ENCODE data around the gene CRELD1.
"Not testable (repeated sequence)": the region's sequence is repeated elsewhere in the genome, so short reads cannot be mapped to it uniquely, and the experiment has no call there.

The CRELD1 gene

DNA sequence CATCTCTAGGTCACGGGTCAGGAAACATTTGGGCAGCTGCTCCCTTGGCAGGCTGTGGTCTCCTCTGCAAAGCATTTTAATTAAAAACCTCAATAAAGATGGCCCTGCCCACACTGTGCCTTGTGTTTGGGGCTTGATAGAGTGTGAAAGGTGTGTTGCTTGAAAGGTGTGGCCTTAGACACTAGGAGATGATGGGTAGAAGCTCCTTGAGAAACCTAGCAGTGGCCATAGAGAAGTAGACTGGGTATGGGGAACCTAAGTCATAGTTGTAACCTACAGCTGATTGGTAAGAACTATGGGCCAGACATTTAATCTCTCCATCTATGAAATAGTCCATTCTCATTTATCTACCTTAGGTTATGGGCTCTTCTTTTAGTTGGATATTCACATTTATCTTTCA lies 39.9 kb upstream of the CRELD1 start:
- H2BK12ac ChIP-seq (ENCODE audit: low read length): no peak overlapping the region
- no peak overlapping the region for H3K4me3 ChIP-seq (ENCODE audit: low read depth, low read length)
- no peak overlapping the region for H4K12ac ChIP-seq (ENCODE audit: low read depth, low read length)
- peaks cover 6 to 12% of the 10 kb centered on the region in 2 experiments for H3K36me3 ChIP-seq (ENCODE audit: control insufficient read depth in 1 of 2, insufficient read depth in 2 of 2, low read length in 2 of 2)
- H4K8ac ChIP-seq (ENCODE audit: low read depth, low read length): no peak overlapping the region
- H3K79me1 ChIP-seq (ENCODE audit: low read length): peaks cover 5% of the 10 kb centered on the region
- H4K91ac ChIP-seq (ENCODE audit: low read depth, low read length): no peak overlapping the region
- no peak overlapping the region for H3K18ac ChIP-seq (ENCODE audit: low read length)
- no peak overlapping the region for H2BK120ac ChIP-seq (ENCODE audit: insufficient read depth, low read length, poor library complexity)
- no peak overlapping the region for H3K4ac ChIP-seq (ENCODE audit: low read depth, low read length)
- WGBS (ENCODE audit: extremely low coverage, insufficient coverage, insufficient read length): no CpG with 5 or more reads among the region's 1 CpG
- H2BK5ac ChIP-seq (ENCODE audit: low read depth, low read length, poor library complexity): no peak overlapping the region
- no peaks in the 10 kb centered on the region for H3K27me3 ChIP-seq (ENCODE audit: insufficient read depth, low read length)
- no peak overlapping the region for H3K27ac ChIP-seq (ENCODE audit: low read depth, low read length)
- H3K79me2 ChIP-seq (ENCODE audit: control insufficient read depth, insufficient read depth, low read length, poor library complexity): peaks cover 5% of the 10 kb centered on the region
- no peak for DNase-seq
- H3K4me1 ChIP-seq (ENCODE audit: control insufficient read depth in 1 of 2, insufficient read depth in 2 of 2, low read length in 2 of 2): peaks cover 0 to 2% of the 10 kb centered on the region in 2 experiments
- no peak overlapping the region for H2AK5ac ChIP-seq (ENCODE audit: low read length)
- H3K9ac ChIP-seq (ENCODE audit: low read length): no peak overlapping the region
- no peak overlapping the region for H3K4me2 ChIP-seq (ENCODE audit: low read length)
- H3K14ac ChIP-seq (ENCODE audit: low read length): no peak overlapping the region
- H2AFZ ChIP-seq (ENCODE audit: insufficient read depth, low read length, poor library complexity): no peak overlapping the region
- no peak overlapping the region for H3K23ac ChIP-seq (ENCODE audit: low read length)
- H3K9me3 ChIP-seq (ENCODE audit: insufficient read depth, low read depth, low read length): no peaks in the 10 kb centered on the region

DNA sequence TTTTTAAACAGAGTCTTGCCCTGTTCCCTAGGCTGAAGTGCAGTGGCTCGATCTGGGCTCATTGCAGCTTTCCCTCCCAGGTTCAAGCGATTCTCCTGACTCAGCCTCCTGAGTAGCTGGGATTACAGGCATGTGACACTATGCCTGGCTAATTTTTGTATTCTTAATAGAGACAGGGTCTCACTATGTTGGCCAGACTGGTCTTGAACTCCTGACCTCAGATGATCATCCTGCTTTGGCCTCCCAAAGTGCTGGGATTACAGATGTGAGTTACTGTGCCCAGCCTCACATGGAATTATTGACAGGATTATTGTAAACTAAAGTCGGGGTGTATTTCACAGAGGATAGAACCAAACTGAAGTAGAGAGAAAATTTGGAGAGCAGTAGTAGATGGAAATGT lies 37.9 kb upstream of the CRELD1 start:
- not testable (repeated sequence) for H3K4me3 ChIP-seq (ENCODE audit: low read depth, low read length); H2BK120ac ChIP-seq (ENCODE audit: insufficient read depth, low read length, poor library complexity); H3K9me3 ChIP-seq (ENCODE audit: insufficient read depth, low read depth, low read length); H3K23ac ChIP-seq (ENCODE audit: low read length); H2BK12ac ChIP-seq (ENCODE audit: low read length); H3K79me2 ChIP-seq (ENCODE audit: control insufficient read depth, insufficient read depth, low read length, poor library complexity); H3K27ac ChIP-seq (ENCODE audit: low read depth, low read length); H3K9ac ChIP-seq (ENCODE audit: low read length); H4K8ac ChIP-seq (ENCODE audit: low read depth, low read length); H3K27me3 ChIP-seq (ENCODE audit: insufficient read depth, low read length); H3K18ac ChIP-seq (ENCODE audit: low read length); H3K4ac ChIP-seq (ENCODE audit: low read depth, low read length); H4K91ac ChIP-seq (ENCODE audit: low read depth, low read length); H2AFZ ChIP-seq (ENCODE audit: insufficient read depth, low read length, poor library complexity); H3K4me2 ChIP-seq (ENCODE audit: low read length); H3K4me1 ChIP-seq (ENCODE audit: control insufficient read depth in 1 of 2, insufficient read depth in 2 of 2, low read length in 2 of 2); H3K79me1 ChIP-seq (ENCODE audit: low read length); H2AK5ac ChIP-seq (ENCODE audit: low read length); H4K12ac ChIP-seq (ENCODE audit: low read depth, low read length); H3K14ac ChIP-seq (ENCODE audit: low read length); DNase-seq; H2BK5ac ChIP-seq (ENCODE audit: low read depth, low read length, poor library complexity)
- H3K36me3 ChIP-seq (ENCODE audit: control insufficient read depth in 1 of 2, insufficient read depth in 2 of 2, low read length in 2 of 2): peaks cover 6 to 12% of the 10 kb centered on the region in 2 experiments
- no CpG with 5 or more reads among the region's 3 CpGs for WGBS (ENCODE audit: extremely low coverage, insufficient coverage, insufficient read length)

DNA sequence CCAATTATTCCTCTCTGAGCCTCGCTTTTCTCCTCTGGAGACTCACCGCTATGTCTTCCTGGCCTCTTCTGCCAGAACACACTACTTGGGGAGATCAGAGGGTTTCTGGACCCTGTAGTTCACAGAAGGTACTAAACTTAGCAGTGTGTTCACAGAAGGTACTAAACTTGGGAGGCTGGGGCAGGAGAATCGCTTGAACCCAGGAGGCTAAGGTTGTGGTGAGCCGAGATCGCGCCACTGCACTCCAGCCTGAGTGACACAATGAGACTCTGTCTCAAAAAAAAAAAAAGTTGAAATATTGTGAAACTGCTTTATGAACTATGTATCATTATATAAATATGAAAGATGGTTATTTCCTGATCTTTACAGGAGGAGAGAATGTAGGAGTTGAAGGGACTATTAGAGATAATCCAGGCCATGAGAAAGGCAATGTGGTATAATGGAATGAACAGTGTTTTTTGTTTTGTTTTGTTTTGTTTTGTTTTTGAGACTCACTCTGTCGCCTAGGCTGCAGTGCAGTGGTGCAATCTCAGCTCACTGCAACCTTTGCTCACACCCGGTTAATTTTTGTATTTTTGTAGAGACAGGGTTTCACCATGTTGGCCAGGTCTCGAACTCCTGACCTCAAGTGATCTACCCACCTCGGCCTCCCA lies 36.8 kb upstream of the CRELD1 start:
- H3K14ac ChIP-seq (ENCODE audit: low read length); H4K8ac ChIP-seq (ENCODE audit: low read depth, low read length); H3K79me1 ChIP-seq (ENCODE audit: low read length); H2AFZ ChIP-seq (ENCODE audit: insufficient read depth, low read length, poor library complexity); H3K4me1 ChIP-seq (ENCODE audit: control insufficient read depth in 1 of 2, insufficient read depth in 2 of 2, low read length in 2 of 2); H3K18ac ChIP-seq (ENCODE audit: low read length); H3K27ac ChIP-seq (ENCODE audit: low read depth, low read length); H3K79me2 ChIP-seq (ENCODE audit: control insufficient read depth, insufficient read depth, low read length, poor library complexity); H2BK12ac ChIP-seq (ENCODE audit: low read length); H4K12ac ChIP-seq (ENCODE audit: low read depth, low read length); H3K4me2 ChIP-seq (ENCODE audit: low read length); H3K9ac ChIP-seq (ENCODE audit: low read length); H2AK5ac ChIP-seq (ENCODE audit: low read length); H3K9me3 ChIP-seq (ENCODE audit: insufficient read depth, low read depth, low read length); H3K4me3 ChIP-seq (ENCODE audit: low read depth, low read length); H4K91ac ChIP-seq (ENCODE audit: low read depth, low read length); H3K27me3 ChIP-seq (ENCODE audit: insufficient read depth, low read length); H2BK5ac ChIP-seq (ENCODE audit: low read depth, low read length, poor library complexity); H3K23ac ChIP-seq (ENCODE audit: low read length); H2BK120ac ChIP-seq (ENCODE audit: insufficient read depth, low read length, poor library complexity); H3K4ac ChIP-seq (ENCODE audit: low read depth, low read length): not testable (repeated sequence)
- WGBS (ENCODE audit: extremely low coverage, insufficient coverage, insufficient read length): no CpG with 5 or more reads among the region's 10 CpGs
- peaks cover 6 to 12% of the 10 kb centered on the region in 2 experiments for H3K36me3 ChIP-seq (ENCODE audit: control insufficient read depth in 1 of 2, insufficient read depth in 2 of 2, low read length in 2 of 2)
- DNase-seq: peak; percentile 66 to 87

DNA sequence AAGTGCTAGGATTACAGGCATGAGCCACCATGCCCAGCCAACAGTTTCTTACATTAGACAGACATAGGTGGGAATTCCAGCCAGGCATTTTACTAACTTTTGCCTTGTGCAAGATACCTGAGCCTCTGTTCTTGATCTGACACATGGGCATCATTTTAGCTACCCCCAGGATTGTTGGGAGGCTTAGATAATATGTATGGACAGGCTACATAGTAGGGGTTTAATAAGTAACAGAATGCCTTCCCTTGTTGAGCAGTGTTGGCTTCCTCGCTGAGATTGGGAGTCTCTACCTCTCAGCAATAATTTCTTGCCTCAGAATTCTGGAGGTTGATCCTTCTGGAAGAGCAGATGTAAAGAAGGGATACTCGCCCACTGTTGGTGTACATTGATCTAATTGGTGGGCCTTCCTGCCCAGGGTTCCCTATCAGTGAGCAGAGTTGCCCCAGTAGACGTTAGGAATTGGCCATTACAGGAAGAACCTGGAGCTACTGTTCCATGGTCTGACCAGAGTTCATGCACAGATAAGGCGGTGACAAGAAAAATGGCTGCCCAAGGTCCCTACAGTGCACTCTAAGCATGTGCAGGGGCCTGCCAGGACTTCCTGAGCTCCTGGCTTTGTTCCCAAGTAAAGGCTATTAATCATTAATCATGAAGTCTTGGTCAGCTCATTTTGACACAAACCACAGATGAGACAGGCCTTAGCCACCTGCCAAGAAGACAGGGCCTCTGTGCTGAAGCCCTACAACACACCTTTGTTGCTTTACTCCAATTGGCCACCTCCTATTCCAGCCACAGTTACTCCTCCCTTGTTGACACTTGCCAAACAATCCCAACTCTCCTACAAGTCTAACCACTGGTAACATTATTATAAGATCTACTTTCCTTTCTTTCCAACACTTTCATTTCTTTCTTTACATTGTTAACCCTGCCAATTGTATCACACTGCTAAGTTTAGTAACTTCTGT lies 35.9 kb upstream of the CRELD1 start:
- Histone ChIP-seq H3K4ac (ENCODE audit: low read depth, low read length) (no peak overlapping the region), H3K23ac (ENCODE audit: low read length) (no peak overlapping the region), H2AK5ac (ENCODE audit: low read length) (no peak overlapping the region), H2BK120ac (ENCODE audit: insufficient read depth, low read length, poor library complexity) (no peak overlapping the region), H3K36me3 (ENCODE audit: control insufficient read depth in 1 of 2, insufficient read depth in 2 of 2, low read length in 2 of 2) (peaks cover 6 to 10% of the 10 kb centered on the region in 2 experiments), H3K9me3 (ENCODE audit: insufficient read depth, low read depth, low read length) (no peaks in the 10 kb centered on the region), H3K4me1 (ENCODE audit: control insufficient read depth in 1 of 2, insufficient read depth in 2 of 2, low read length in 2 of 2) (peaks cover 8 to 11% of the 10 kb centered on the region in 2 experiments), H2AFZ (ENCODE audit: insufficient read depth, low read length, poor library complexity) (no peak overlapping the region), H3K4me3 (ENCODE audit: low read depth, low read length) (no peak overlapping the region), H3K27me3 (ENCODE audit: insufficient read depth, low read length) (no peaks in the 10 kb centered on the region), H3K14ac (ENCODE audit: low read length) (no peak overlapping the region), H4K91ac (ENCODE audit: low read depth, low read length) (no peak overlapping the region), H2BK12ac (ENCODE audit: low read length) (no peak overlapping the region), H2BK5ac (ENCODE audit: low read depth, low read length, poor library complexity) (no peak overlapping the region), H3K18ac (ENCODE audit: low read length) (no peak overlapping the region), H4K8ac (ENCODE audit: low read depth, low read length) (no peak overlapping the region), H3K79me2 (ENCODE audit: control insufficient read depth, insufficient read depth, low read length, poor library complexity) (peaks cover under 1% of the 10 kb centered on the region), H3K4me2 (ENCODE audit: low read length) (no peak overlapping the region), H3K27ac (ENCODE audit: low read depth, low read length) (no peak overlapping the region), H4K12ac (ENCODE audit: low read depth, low read length) (no peak overlapping the region), H3K79me1 (ENCODE audit: low read length) (no peaks in the 10 kb centered on the region), H3K9ac (ENCODE audit: low read length) (no peak overlapping the region)
- WGBS (ENCODE audit: extremely low coverage, insufficient coverage, insufficient read length): no CpG with 5 or more reads among the region's 4 CpGs
- no peak for DNase-seq
